Naive B cell (primary cell): ENCODE data around the gene INO80C. TPM values are rescaled to one million over a fixed set of nuclear protein-coding genes. Genes with fewer than 3 reads are reported as not detected.

Experiments used
- polyA plus RNA-seq, 6 donors: library from polyadenylated mRNA; unstranded; fragments of 300-500 nt; fragmentation: Illumina TruSeq; gene quantifications; one replicate each; pipeline ENCODE4 v1.2.3, GENCODE V29; 2021; ENCODE audit warnings: low read depth in 6 of 6

The INO80C gene
- polyA plus RNA-seq, 6 donors from 2014 or later = 30.6 to 49.1 (median 34.2) TPM

Other genes starting within 250 kb of the INO80C start
- 10 to 100 TPM in 1 of 6 donors, 1 to 10 TPM in 5; 4.5 to 11.3 (median 8.9) TPM for gene ZSCAN30, start 207.7 kb downstream of the INO80C start, polyA plus RNA-seq
- gene ZNF24, start 153.5 kb downstream of the INO80C start, polyA plus RNA-seq = 100 to 1,000 TPM in 5 of 6 donors, 10 to 100 TPM in 1; 73.9 to 137 (median 118) TPM
- under 1 TPM in 4 of 6 donors, not detected in 2; 0.21 to 0.90 (median 0.66) TPM for gene ZNF396, start 120.6 kb downstream of the INO80C start, polyA plus RNA-seq
- 10 to 100 TPM; 34.3 to 72.5 (median 42.7) TPM for gene GALNT1, start 83.8 kb upstream of the INO80C start, polyA plus RNA-seq